ENCODE data around the gene TYW1. TPM values are rescaled to one million over a fixed set of nuclear protein-coding genes. Genes with fewer than 3 reads are reported as not detected.
A peak's percentile ranks its signal among the peaks of the same experiment; 100 is the strongest.
"Not testable (repeated sequence)": the region's sequence is repeated elsewhere in the genome, so short reads cannot be mapped to it uniquely, and the experiment has no call there.

The TYW1 gene
- total RNA-seq, 1 donor from 2014 or later = 15.4 TPM

GRCh38 chr7:67100956-67101361 is 104.3 kb downstream of the TYW1 start:
- Histone ChIP-seq H3K9me3 (no peaks in the 10 kb centered on the region), H3K4me3 (no peak overlapping the region), H3K4me1 (no peaks in the 10 kb centered on the region), H3K27me3 (ENCODE audit: low read depth) (no peaks in the 10 kb centered on the region), H3K27ac (no peak overlapping the region), H3K36me3 (peaks cover 12% of the 10 kb centered on the region)
- TF ChIP-seq CTCF (IDR thresholded peaks at IDR 0.05) = no peak
- DNase-seq (no peak), ATAC-seq (no peak)
- intact Hi-C loops (cut with DNase I) = no loop called here

GRCh38 chr7:67104937-67105336 is 108.3 kb downstream of the TYW1 start:
- H3K4me3 ChIP-seq; H3K9me3 ChIP-seq; DNase-seq; H3K4me1 ChIP-seq; H3K27ac ChIP-seq; intact Hi-C loops (cut with DNase I); H3K36me3 ChIP-seq; H3K27me3 ChIP-seq (ENCODE audit: low read depth); ATAC-seq: not testable (repeated sequence)

- no peak for DNase-seq
Measured at GRCh38 chr7:67105377-67105776, 108.7 kb downstream of the TYW1 start.

GRCh38 chr7:67106255-67106654 is 109.6 kb downstream of the TYW1 start:
- H3K27me3 ChIP-seq (ENCODE audit: low read depth); H3K27ac ChIP-seq; DNase-seq; H3K36me3 ChIP-seq; H3K4me1 ChIP-seq; intact Hi-C loops (cut with DNase I); H3K4me3 ChIP-seq; H3K9me3 ChIP-seq: not testable (repeated sequence)
- ATAC-seq = peak; percentile 54 to 72

More at GRCh38 chr7:67105377-67105776, 108.7 kb downstream of the TYW1 start:
- Histone ChIP-seq H3K27ac (no peak overlapping the region), H3K27me3 (ENCODE audit: low read depth) (no peaks in the 10 kb centered on the region), H3K36me3 (peaks cover 5% of the 10 kb centered on the region), H3K9me3 (no peaks in the 10 kb centered on the region), H3K4me1 (no peaks in the 10 kb centered on the region), H3K4me3 (no peak overlapping the region)
- no peak for ATAC-seq
- intact Hi-C loops (cut with DNase I) = no loop called here
- TF ChIP-seq CTCF (IDR thresholded peaks at IDR 0.05) = no peak

- H3K36me3 ChIP-seq; H3K4me3 ChIP-seq; DNase-seq; H3K9me3 ChIP-seq; H3K27me3 ChIP-seq (ENCODE audit: low read depth); intact Hi-C loops (cut with DNase I); H3K27ac ChIP-seq; H3K4me1 ChIP-seq; ATAC-seq: not testable (repeated sequence)
Measured at GRCh38 chr7:67111342-67111741, 114.7 kb downstream of the TYW1 start.

GRCh38 chr7:67114483-67115246 is 118.0 kb downstream of the TYW1 start:
- H3K27me3 ChIP-seq (ENCODE audit: low read depth); H3K27ac ChIP-seq; ATAC-seq; intact Hi-C loops (cut with DNase I); DNase-seq; H3K4me3 ChIP-seq; H3K9me3 ChIP-seq; H3K4me1 ChIP-seq: not testable (repeated sequence)
- H3K36me3 ChIP-seq = peaks cover 16% of the 10 kb centered on the region

GRCh38 chr7:67120491-67120890 is 123.9 kb downstream of the TYW1 start:
- H3K27ac ChIP-seq; H3K9me3 ChIP-seq; H3K27me3 ChIP-seq (ENCODE audit: low read depth); DNase-seq; H3K4me3 ChIP-seq; H3K4me1 ChIP-seq; ATAC-seq; intact Hi-C loops (cut with DNase I): not testable (repeated sequence)
- H3K36me3 ChIP-seq = peaks cover 16% of the 10 kb centered on the region

GRCh38 chr7:67128257-67128656 is 131.6 kb downstream of the TYW1 start:
- H3K27ac ChIP-seq; DNase-seq; H3K27me3 ChIP-seq (ENCODE audit: low read depth); H3K9me3 ChIP-seq; ATAC-seq; H3K36me3 ChIP-seq; H3K4me3 ChIP-seq; intact Hi-C loops (cut with DNase I): not testable (repeated sequence)
- H3K4me1 ChIP-seq = peaks cover 13% of the 10 kb centered on the region

- H3K4me3 ChIP-seq; intact Hi-C loops (cut with DNase I); H3K36me3 ChIP-seq; H3K9me3 ChIP-seq; H3K27ac ChIP-seq; DNase-seq; H3K27me3 ChIP-seq (ENCODE audit: low read depth): not testable (repeated sequence)
- peaks cover 13% of the 10 kb centered on the region for H3K4me1 ChIP-seq
- peak; percentile 60 to 71 for ATAC-seq
Measured at GRCh38 chr7:67130766-67131165, 134.1 kb downstream of the TYW1 start.

GRCh38 chr7:67134912-67135311 is 138.3 kb downstream of the TYW1 start:
- intact Hi-C loops (cut with DNase I); DNase-seq; H3K4me1 ChIP-seq; H3K36me3 ChIP-seq; H3K27ac ChIP-seq; H3K4me3 ChIP-seq; H3K9me3 ChIP-seq; ATAC-seq; H3K27me3 ChIP-seq (ENCODE audit: low read depth): not testable (repeated sequence)

- H3K4me1 ChIP-seq; H3K27me3 ChIP-seq (ENCODE audit: low read depth); H3K36me3 ChIP-seq; H3K4me3 ChIP-seq; H3K9me3 ChIP-seq; ATAC-seq; intact Hi-C loops (cut with DNase I); H3K27ac ChIP-seq; DNase-seq: not testable (repeated sequence)
Measured at GRCh38 chr7:67135617-67136486, 139.2 kb downstream of the TYW1 start.
